DMS114 treated with DMSO at 0.1 percent for 48 hours (cell line): ENCODE data around the gene TP53I13.

Experiments used
- DNase-seq: peaks from one replicate; lab custom pipeline; 2025; ENCODE audit not compliant: unreplicated experiment; lab: John Stamatoyannopoulos, UW

The TP53I13 gene

GRCh38 chr17:29578626-29579485 lies 10.4 kb downstream of the TP53I13 start:
- DNase-seq: no peak

- DNase-seq: peak; percentile 57
Measured at GRCh38 chr17:29579866-29580771, 11.6 kb downstream of the TP53I13 start.

GRCh38 chr17:29581583-29582253 lies 13.2 kb downstream of the TP53I13 start:
- DNase-seq: no peak

- DNase-seq: no peak
Measured at GRCh38 chr17:29582254-29582765, 13.8 kb downstream of the TP53I13 start.

- no peak for DNase-seq
Measured at GRCh38 chr17:29582772-29583171, 14.3 kb downstream of the TP53I13 start.

GRCh38 chr17:29583324-29584248 lies 15.1 kb downstream of the TP53I13 start:
- no peak for DNase-seq

GRCh38 chr17:29584452-29585079 lies 16.1 kb downstream of the TP53I13 start:
- DNase-seq: no peak

GRCh38 chr17:29585080-29585751 lies 16.7 kb downstream of the TP53I13 start:
- DNase-seq: no peak

GRCh38 chr17:29586676-29587469 lies 18.4 kb downstream of the TP53I13 start:
- no peak for DNase-seq

GRCh38 chr17:29587591-29587990 lies 19.1 kb downstream of the TP53I13 start:
- no peak for DNase-seq

- DNase-seq: no peak
Measured at GRCh38 chr17:29588017-29588561, 19.6 kb downstream of the TP53I13 start.

GRCh38 chr17:29588562-29589411 lies 20.3 kb downstream of the TP53I13 start:
- DNase-seq: no peak

- DNase-seq: peak; percentile 57
Measured at GRCh38 chr17:29589524-29590410, 21.3 kb downstream of the TP53I13 start, which contains the start of gene GIT1. GIT1 (minus strand) TSS chr17:29589648; CDS start chr17:29589378, 270 bp downstream.

- DNase-seq: peak; percentile 18
Measured at GRCh38 chr17:29590411-29591145, 22.1 kb downstream of the TP53I13 start.

- DNase-seq: peak; percentile 43
Measured at GRCh38 chr17:29591146-29591736, 22.7 kb downstream of the TP53I13 start.
